ENCODE measurements around the gene LIME1. TPM values are rescaled to one million over a fixed set of nuclear protein-coding genes. Genes with fewer than 3 reads are reported as not detected.

The LIME1 gene
- polyA plus RNA-seq, 3 donors: 0.39 to 8.8 (median 0.62) TPM

DNA sequence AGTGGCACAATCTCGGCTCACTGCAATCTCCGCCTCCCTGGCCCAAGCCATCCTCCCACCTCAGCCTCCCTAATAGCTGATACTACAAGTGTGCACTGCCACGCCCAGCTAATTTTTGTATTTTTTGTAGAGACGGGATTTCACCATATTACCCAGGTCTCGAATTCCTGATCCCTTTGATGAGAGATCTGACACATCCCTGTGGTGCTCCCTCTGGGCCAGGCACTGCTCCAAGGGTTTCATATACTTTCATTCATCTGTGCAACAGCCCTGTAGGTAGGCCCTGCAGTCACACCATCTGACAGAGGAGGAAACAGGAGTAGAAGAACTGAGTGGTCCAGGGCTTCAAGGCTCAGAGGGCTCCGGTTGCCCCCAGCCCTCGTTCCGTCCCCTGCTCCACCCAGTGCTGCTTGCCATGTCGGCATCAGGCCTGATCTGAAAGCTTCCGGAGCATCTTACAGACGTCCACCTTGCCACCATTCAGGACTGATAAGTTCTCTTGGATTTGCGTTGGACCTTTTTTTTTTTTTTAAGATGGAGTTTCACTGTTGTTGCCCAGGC, 25.3 kb upstream of the LIME1 start:
- Histone ChIP-seq H3K4me3 (replicated peaks in 1 of 3; ENCODE audit: low read depth in 2 of 3, low read length in 3 of 3) (no peak overlapping the region), H3K36me3 (replicated peaks in 1 of 2; ENCODE audit: control insufficient read depth in 1 of 2, insufficient read depth in 2 of 2, low read length in 2 of 2) (peaks cover 36 to 59% of the 10 kb centered on the region in 2 donors), H3K79me2 (ENCODE audit: insufficient read depth, low read length) (peaks cover 94% of the 10 kb centered on the region), H3K9me3 (replicated peaks in 1 of 2; ENCODE audit: control insufficient read depth in 1 of 2, insufficient read depth in 1 of 2, low read length in 2 of 2) (peaks cover 9 to 16% of the 10 kb centered on the region in 2 donors), H2AFZ (ENCODE audit: insufficient read depth, low read depth, low read length, poor library complexity, severe bottlenecking) (no peak overlapping the region), H3K27me3 (ENCODE audit: control insufficient read depth in 2 of 2, insufficient read depth in 2 of 2, low read length in 2 of 2) (no peaks in the 10 kb centered on the region), H3K4me2 (replicated peaks; ENCODE audit: extremely low read depth, low read length, poor library complexity, severe bottlenecking) (no peak overlapping the region), H3K4me1 (ENCODE audit: control insufficient read depth in 1 of 2, insufficient read depth in 2 of 2, low read length in 2 of 2) (peaks cover 23 to 28% of the 10 kb centered on the region in 2 donors), H3K9ac (ENCODE audit: insufficient read depth, low read length, poor library complexity, severe bottlenecking) (no peak overlapping the region), H4K20me1 (ENCODE audit: insufficient read depth, low read length) (peaks cover 69% of the 10 kb centered on the region), H3K27ac (ENCODE audit: low read depth in 1 of 2, low read length in 2 of 2) (no peak overlapping the region)
- peaks cover 34% of the 10 kb centered on the region for H3K4me1 Mint-ChIP-seq
- peaks cover 0 to 2% (median 1%) of the 10 kb centered on the region in 3 donors for H3K27me3 Mint-ChIP-seq (ENCODE audit: low read depth in 3 of 3)
- intact Hi-C loops (cut with micrococcal nuclease): no loop called here
- whole genome bisulfite sequencing (ENCODE audit: insufficient coverage): 98% methylated on average over 8 of the region's 12 CpGs
- H3K36me3 Mint-ChIP-seq: peaks cover 53 to 75% of the 10 kb centered on the region in 2 donors
- DNase-seq: no peak
- peak overlapping the region in 2 of 7 donors; percentile 54 to 69 for H3K27ac Mint-ChIP-seq
- H3K9me3 Mint-ChIP-seq: peaks cover 5 to 22% (median 14%) of the 10 kb centered on the region in 7 donors
- TF ChIP-seq CTCF (IDR thresholded peaks at IDR 0.05): no peak
- H3K4me3 Mint-ChIP-seq: no peak overlapping the region

DNA sequence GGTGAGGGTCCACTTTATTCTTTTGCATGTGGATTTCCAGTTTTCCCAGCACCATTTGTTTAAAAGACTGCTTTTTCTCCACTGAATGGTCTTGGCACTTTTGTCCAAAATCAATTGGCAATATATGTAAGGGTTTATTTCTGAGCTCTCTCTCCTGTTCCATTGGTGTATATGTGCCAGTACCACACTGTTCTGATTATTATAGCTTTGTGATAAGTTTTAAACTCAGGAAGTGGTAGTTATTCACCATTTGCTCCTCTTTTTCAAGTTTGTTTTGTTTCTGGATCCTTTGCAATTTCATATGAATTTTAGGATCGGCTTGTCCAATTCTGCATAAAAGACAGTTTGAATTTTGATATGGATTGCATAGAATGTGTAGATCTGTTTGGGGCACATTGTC, 24.3 kb upstream of the LIME1 start:
- Mint-ChIP-seq H3K9me3 (peaks cover 5 to 22% (median 16%) of the 10 kb centered on the region in 7 donors), H3K27ac (peak overlapping the region in 1 of 7 donors; percentile 41), H3K27me3 (ENCODE audit: low read depth in 3 of 3) (peaks cover 0 to 2% (median 1%) of the 10 kb centered on the region in 3 donors), H3K4me3 (no peak overlapping the region), H3K36me3 (peaks cover 56 to 81% of the 10 kb centered on the region in 2 donors), H3K4me1 (peaks cover 24% of the 10 kb centered on the region)
- H3K4me3 ChIP-seq (replicated peaks in 1 of 3; ENCODE audit: low read depth in 2 of 3, low read length in 3 of 3): no peak overlapping the region
- H3K9me3 ChIP-seq (replicated peaks in 1 of 2; ENCODE audit: control insufficient read depth in 1 of 2, insufficient read depth in 1 of 2, low read length in 2 of 2): peaks cover 9 to 16% of the 10 kb centered on the region in 2 donors
- no peak overlapping the region for H2AFZ ChIP-seq (ENCODE audit: insufficient read depth, low read depth, low read length, poor library complexity, severe bottlenecking)
- no peak for DNase-seq
- peaks cover 33 to 60% of the 10 kb centered on the region in 2 donors for H3K36me3 ChIP-seq (replicated peaks in 1 of 2; ENCODE audit: control insufficient read depth in 1 of 2, insufficient read depth in 2 of 2, low read length in 2 of 2)
- TF ChIP-seq CTCF (IDR thresholded peaks at IDR 0.05): no peak
- no peak overlapping the region for H3K4me2 ChIP-seq (replicated peaks; ENCODE audit: extremely low read depth, low read length, poor library complexity, severe bottlenecking)
- no peak overlapping the region for H3K9ac ChIP-seq (ENCODE audit: insufficient read depth, low read length, poor library complexity, severe bottlenecking)
- WGBS (ENCODE audit: insufficient coverage): no CpG with 5 or more reads among the region's 1 CpG
- H4K20me1 ChIP-seq (ENCODE audit: insufficient read depth, low read length): peaks cover 73% of the 10 kb centered on the region
- peaks cover 14 to 18% of the 10 kb centered on the region in 2 donors for H3K4me1 ChIP-seq (ENCODE audit: control insufficient read depth in 1 of 2, insufficient read depth in 2 of 2, low read length in 2 of 2)
- intact Hi-C loops (cut with micrococcal nuclease): no loop called here
- no peaks in the 10 kb centered on the region for H3K27me3 ChIP-seq (ENCODE audit: control insufficient read depth in 2 of 2, insufficient read depth in 2 of 2, low read length in 2 of 2)
- peaks cover 94% of the 10 kb centered on the region for H3K79me2 ChIP-seq (ENCODE audit: insufficient read depth, low read length)
- no peak overlapping the region for H3K27ac ChIP-seq (ENCODE audit: low read depth in 1 of 2, low read length in 2 of 2)
